Measurements from ENCODE around the gene CAPN10. TPM values are rescaled to one million over a fixed set of nuclear protein-coding genes. Genes with fewer than 3 reads are reported as not detected.

CAPN10 gene
- total RNA-seq, 4 donors from 2014 or later, result 6.8 to 12.2 (median 7.5) TPM

- DNase-seq (no peak), ATAC-seq (no peak)
- Histone ChIP-seq H3K4me1 (peaks cover 26 to 29% of the 10 kb centered on the region in 2 donors), H3K4me3 (no peak overlapping the region), H3K36me3 (peaks cover 0 to 12% of the 10 kb centered on the region in 2 donors), H3K9me3 (no peaks in the 10 kb centered on the region), H3K27ac (no peak overlapping the region), H3K27me3 (no peaks in the 10 kb centered on the region)
- in situ Hi-C loops (cut with MboI; ENCODE audit: low sequenced_read_pairs in 4 of 4) (no loop called here), intact Hi-C loops (cut with DNase I; ENCODE audit: low total_unique reads) (loop anchor here (5.0 to 10.0 kb wide), 4 partner anchors 245 to 1045 kb away; partner anchors contain the start of genes ATG4B, NDUFA10, SNED1 and THAP4)
- no peak for TF ChIP-seq POLR2A (IDR thresholded peaks at IDR 0.05)
- TF ChIP-seq CTCF (IDR thresholded peaks at IDR 0.05 in 4 of 5, conservative IDR thresholded peaks at IDR 0.05 in 1 of 5), result no peak
These were observed 2.8 kb downstream of the CAPN10 start for GRCh38 chr2:240589375-240589774.

- no peak for ATAC-seq
- peaks cover 20 to 22% of the 10 kb centered on the region in 2 donors for H3K4me1 ChIP-seq
- intact Hi-C loops (cut with DNase I; ENCODE audit: low total_unique reads), result loop anchor here (5.0 to 10.0 kb wide), 4 partner anchors 245 to 1045 kb away; partner anchors contain the start of genes ATG4B, NDUFA10, SNED1 and THAP4
- no peak overlapping the region for H3K4me3 ChIP-seq
- no peak for TF ChIP-seq POLR2A (IDR thresholded peaks at IDR 0.05)
- TF ChIP-seq CTCF (IDR thresholded peaks at IDR 0.05 in 4 of 5, conservative IDR thresholded peaks at IDR 0.05 in 1 of 5), result no peak
- peaks cover 0 to 12% of the 10 kb centered on the region in 2 donors for H3K36me3 ChIP-seq
- no peaks in the 10 kb centered on the region for H3K27me3 ChIP-seq
- H3K9me3 ChIP-seq, result no peaks in the 10 kb centered on the region
- in situ Hi-C loops (cut with MboI; ENCODE audit: low sequenced_read_pairs in 4 of 4), result no loop called here
- H3K27ac ChIP-seq, result no peak overlapping the region
- DNase-seq, result peak in 1 of 2 donors; percentile 4
These were observed 3.5 kb downstream of the CAPN10 start for GRCh38 chr2:240589850-240590525.

- TF ChIP-seq CTCF (IDR thresholded peaks at IDR 0.05 in 4 of 5, conservative IDR thresholded peaks at IDR 0.05 in 1 of 5), result no peak
- no peak for TF ChIP-seq POLR2A (IDR thresholded peaks at IDR 0.05)
- Histone ChIP-seq H3K36me3 (peaks cover 0 to 12% of the 10 kb centered on the region in 2 donors), H3K4me3 (no peak overlapping the region), H3K4me1 (peaks cover 17 to 18% of the 10 kb centered on the region in 2 donors), H3K27ac (no peak overlapping the region), H3K27me3 (no peaks in the 10 kb centered on the region), H3K9me3 (no peaks in the 10 kb centered on the region)
- in situ Hi-C loops (cut with MboI; ENCODE audit: low sequenced_read_pairs in 4 of 4) (no loop called here), intact Hi-C loops (cut with DNase I; ENCODE audit: low total_unique reads) (no loop called here)
- ATAC-seq (no peak), DNase-seq (peak in 1 of 2 donors; percentile 6)
These were observed 4.2 kb downstream of the CAPN10 start for GRCh38 chr2:240590681-240591111.

- in situ Hi-C loops (cut with MboI; ENCODE audit: low sequenced_read_pairs in 4 of 4) (no loop called here), intact Hi-C loops (cut with DNase I; ENCODE audit: low total_unique reads) (no loop called here)
- no peaks in the 10 kb centered on the region for H3K9me3 ChIP-seq
- H3K27ac ChIP-seq, result no peak overlapping the region
- H3K36me3 ChIP-seq, result peaks cover 0 to 12% of the 10 kb centered on the region in 2 donors
- H3K4me1 ChIP-seq, result peaks cover 22 to 24% of the 10 kb centered on the region in 2 donors
- H3K4me3 ChIP-seq, result no peak overlapping the region
- no peaks in the 10 kb centered on the region for H3K27me3 ChIP-seq
- no peak for TF ChIP-seq CTCF (IDR thresholded peaks at IDR 0.05 in 4 of 5, conservative IDR thresholded peaks at IDR 0.05 in 1 of 5)
- TF ChIP-seq POLR2A (IDR thresholded peaks at IDR 0.05), result no peak
- DNase-seq (peak in 1 of 2 donors; percentile 2), ATAC-seq (no peak)
These were observed 4.7 kb downstream of the CAPN10 start for GRCh38 chr2:240591226-240591625.
